OCI-LY3 (cell line): ENCODE data around the gene BHMT2.

Experiments used
- H2AFZ ChIP-seq: fragments of 200-600, 300-600 bp; shearing (Covaris generic); 2 replicates; pipeline ENCODE4 v1.6.0; 2014; ENCODE audit warnings: antibody characterized with exemption, low read depth, low read length
- H3K27ac ChIP-seq: fragments of 200-600, 300-600 bp; sonication (generic); 2 replicates; pipeline ENCODE4 v1.5.1; 2014; ENCODE audit warnings: mild to moderate bottlenecking, low read length, moderate library complexity, mixed read lengths
- H3K27me3 ChIP-seq: fragments of 200-600, 300-600 bp; sonication (generic); 2 replicates; pipeline ENCODE4 v1.6.1; 2014; ENCODE audit warnings: low read depth, low read length, mixed read lengths
- H3K36me3 ChIP-seq: fragments of 200-600, 300-600 bp; sonication (generic); replicated peaks from 2 replicates; pipeline ENCODE3; 2014; ENCODE audit warnings: low read depth, low read length, mixed read lengths
- H3K4me1 ChIP-seq: fragments of 300-600, 200-600 bp; sonication (generic); 2 replicates; pipeline ENCODE4 v1.6.1; 2014; ENCODE audit warnings: low read length, mixed read lengths
- H3K4me2 ChIP-seq: fragments of 200-600, 300-600 bp; sonication (generic); 2 replicates; pipeline ENCODE4 v1.6.1; 2014; ENCODE audit warnings: low read length, mixed read lengths
- H3K4me3 ChIP-seq: fragments of 300-600, 200-600 bp; sonication (generic); 2 replicates; pipeline ENCODE4 v1.5.1; 2014; ENCODE audit warnings: antibody characterized with exemption, mild to moderate bottlenecking, low read length, moderate library complexity
- H3K79me2 ChIP-seq: fragments of 300-600, 200-600 bp; shearing (Covaris generic); 2 replicates; pipeline ENCODE4 v1.6.1; 2014; ENCODE audit warnings: mild to moderate bottlenecking, low read length, mixed read lengths
- H3K9ac ChIP-seq: fragments of 300-600, 200-600 bp; shearing (Covaris generic); 2 replicates; pipeline ENCODE4 v1.6.0; 2014; ENCODE audit warnings: mild to moderate bottlenecking, low read length, moderate library complexity
- H3K9me3 ChIP-seq: fragments of 200-600, 300-600 bp; shearing (Covaris generic); 2 replicates; pipeline ENCODE4 v1.6.1; 2014; ENCODE audit warnings: low read length, mixed read lengths; ENCODE audit not compliant: insufficient read depth
- H4K20me1 ChIP-seq: fragments of 200-600, 300-600 bp; sonication (generic); 2 replicates; pipeline ENCODE4 v1.6.1; 2016; ENCODE audit warnings: low read length, mixed read lengths; ENCODE audit not compliant: insufficient read depth
- CTCF ChIP-seq: fragments of 200-600, 300-600 bp; sonication (generic); IDR thresholded peaks from 2 replicates; pipeline ENCODE4 v1.5.1; 2014; ENCODE audit warnings: antibody characterized with exemption, low read length, low read depth
- EZH2phosphoT487 ChIP-seq: fragments of 200-600 bp; shearing (Covaris generic); IDR thresholded peaks from 2 replicates; pipeline ENCODE4 v1.6.1; 2018; ENCODE audit warnings: antibody characterized with exemption, mixed run types, low read depth

The BHMT2 gene

GRCh38 chr5:79135790-79136553 is 66.4 kb downstream of the BHMT2 start:
- Histone ChIP-seq H3K27me3 (no peaks in the 10 kb centered on the region), H3K36me3 (no peaks in the 10 kb centered on the region), H3K4me2 (no peak overlapping the region), H4K20me1 (no peaks in the 10 kb centered on the region), H3K9ac (no peak overlapping the region), H3K4me3 (no peak overlapping the region), H3K9me3 (no peaks in the 10 kb centered on the region), H3K27ac (no peak overlapping the region), H2AFZ (no peak overlapping the region), H3K4me1 (peaks cover 10% of the 10 kb centered on the region; the same call in 1 of the 2 replicates), H3K79me2 (no peaks in the 10 kb centered on the region)
- TF ChIP-seq EZH2phosphoT487 = no peak
- no peak for TF ChIP-seq CTCF

GRCh38 chr5:79136618-79137017 is 67.1 kb downstream of the BHMT2 start:
- H3K9me3 ChIP-seq = no peaks in the 10 kb centered on the region
- no peaks in the 10 kb centered on the region for H3K79me2 ChIP-seq
- H3K4me3 ChIP-seq = no peak overlapping the region
- peaks cover 10% of the 10 kb centered on the region; the same call in 1 of the 2 replicates for H3K4me1 ChIP-seq
- no peaks in the 10 kb centered on the region for H3K27me3 ChIP-seq
- no peak overlapping the region for H3K9ac ChIP-seq
- no peak for TF ChIP-seq CTCF
- H3K36me3 ChIP-seq = no peaks in the 10 kb centered on the region
- H3K27ac ChIP-seq = no peak overlapping the region
- H3K4me2 ChIP-seq = no peak overlapping the region
- H4K20me1 ChIP-seq = no peaks in the 10 kb centered on the region
- no peak overlapping the region for H2AFZ ChIP-seq
